Measurements from ENCODE around the gene NTN5. TPM values are rescaled to one million over a fixed set of nuclear protein-coding genes. Genes with fewer than 3 reads are reported as not detected.

Gene NTN5
- total RNA-seq, 1 donor from 2014 or later, result under 0.01 TPM

Other genes with a start within 250 kb of the NTN5 start
- gene GRWD1, start 227.0 kb downstream of the NTN5 start, total RNA-seq, result 8.4 TPM
- gene KCNJ14, start 217.4 kb downstream of the NTN5 start, total RNA-seq, result 1.0 TPM
- gene CYTH2, start 203.6 kb downstream of the NTN5 start, total RNA-seq, result 33.4 TPM
- not detected for gene LMTK3, start 161.2 kb downstream of the NTN5 start, total RNA-seq
- not detected for gene SULT2B1, start 120.8 kb downstream of the NTN5 start, total RNA-seq
- gene SPACA4, start 66.3 kb downstream of the NTN5 start, total RNA-seq, result not detected
- 1.6 TPM for gene FAM83E, start 57.9 kb downstream of the NTN5 start, total RNA-seq
- gene RPL18, start 53.8 kb downstream of the NTN5 start, total RNA-seq, result 2,225 TPM
- 2.1 TPM for gene SPHK2, start 53.5 kb downstream of the NTN5 start, total RNA-seq
- gene DBP, start 35.6 kb downstream of the NTN5 start, total RNA-seq, result 6.8 TPM
- 3.7 TPM for gene CA11, start 26.8 kb downstream of the NTN5 start, total RNA-seq
- gene FUT2, start 23.0 kb upstream of the NTN5 start, total RNA-seq, result not detected
- gene MAMSTR, start 46.7 kb upstream of the NTN5 start, total RNA-seq, result 5.2 TPM
- gene RASIP1, start 67.6 kb upstream of the NTN5 start, total RNA-seq, result 23.5 TPM
- 0.52 TPM for gene IZUMO1, start 73.9 kb upstream of the NTN5 start, total RNA-seq
- 1.0 TPM for gene FUT1, start 79.6 kb upstream of the NTN5 start, total RNA-seq
- not detected for gene FGF21, start 82.5 kb upstream of the NTN5 start, total RNA-seq
- 13.6 TPM for gene BCAT2, start 138.0 kb upstream of the NTN5 start, total RNA-seq
- gene HSD17B14, start 163.5 kb upstream of the NTN5 start, total RNA-seq, result 0.52 TPM
- gene PLEKHA4, start 195.6 kb upstream of the NTN5 start, total RNA-seq, result 14.1 TPM
- 26.1 TPM for gene PPP1R15A, start 199.4 kb upstream of the NTN5 start, total RNA-seq
- not detected for gene TULP2, start 225.7 kb upstream of the NTN5 start, total RNA-seq
- gene NUCB1, start 227.3 kb upstream of the NTN5 start, total RNA-seq, result 107 TPM

Data from skeletal muscle tissue (tissue), 1 donor.